ENCODE measurements around the gene CASZ1. TPM values are rescaled to one million over a fixed set of nuclear protein-coding genes. Genes with fewer than 3 reads are reported as not detected.

CASZ1 gene
- total RNA-seq, 1 experiment from 2014 or later: 11.1 TPM

DNA sequence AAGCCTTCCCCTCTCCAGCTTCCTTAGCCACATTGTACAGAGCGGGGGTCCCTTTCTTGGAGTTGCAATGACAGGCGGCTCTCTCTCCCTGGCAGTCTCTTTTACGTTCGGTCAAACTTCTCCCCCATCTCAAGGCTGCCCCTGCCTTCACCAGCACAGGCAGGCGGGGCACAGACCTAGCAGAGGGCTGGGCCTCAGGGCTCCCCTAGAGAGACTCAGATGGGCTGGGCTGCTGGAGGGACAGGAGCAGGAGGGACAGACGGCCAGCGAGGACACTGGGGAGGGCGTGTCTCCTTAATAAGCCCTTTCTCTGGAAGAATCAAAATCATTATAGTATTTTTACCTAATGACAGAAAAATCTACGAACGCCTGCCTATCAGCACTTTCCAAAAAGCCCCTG is 79.6 kb downstream of the CASZ1 start:
- ChIA-PET CTCF (no interaction called here), POLR2A (no interaction called here)
- DNase-seq (ENCODE audit: unreplicated experiment): no peak
- Mint-ChIP-seq H3K4me3 (ENCODE audit: unreplicated experiment) (no peak overlapping the region), H3K27me3 (ENCODE audit: insufficient read depth, unreplicated experiment) (no peaks in the 10 kb centered on the region), H3K36me3 (ENCODE audit: insufficient read depth, unreplicated experiment) (peaks cover 6% of the 10 kb centered on the region), H3K9me3 (ENCODE audit: unreplicated experiment) (no peaks in the 10 kb centered on the region), H3K4me1 (ENCODE audit: insufficient read depth, unreplicated experiment) (no peaks in the 10 kb centered on the region), H3K27ac (ENCODE audit: low read depth, unreplicated experiment) (no peak overlapping the region)
- intact Hi-C loops (cut with micrococcal nuclease): no loop called here
- no peak for TF ChIP-seq CTCF (IDR thresholded peaks at IDR 0.05; ENCODE audit: unreplicated experiment)
- BruUV-seq (replicated peaks): no TSS peak

DNA sequence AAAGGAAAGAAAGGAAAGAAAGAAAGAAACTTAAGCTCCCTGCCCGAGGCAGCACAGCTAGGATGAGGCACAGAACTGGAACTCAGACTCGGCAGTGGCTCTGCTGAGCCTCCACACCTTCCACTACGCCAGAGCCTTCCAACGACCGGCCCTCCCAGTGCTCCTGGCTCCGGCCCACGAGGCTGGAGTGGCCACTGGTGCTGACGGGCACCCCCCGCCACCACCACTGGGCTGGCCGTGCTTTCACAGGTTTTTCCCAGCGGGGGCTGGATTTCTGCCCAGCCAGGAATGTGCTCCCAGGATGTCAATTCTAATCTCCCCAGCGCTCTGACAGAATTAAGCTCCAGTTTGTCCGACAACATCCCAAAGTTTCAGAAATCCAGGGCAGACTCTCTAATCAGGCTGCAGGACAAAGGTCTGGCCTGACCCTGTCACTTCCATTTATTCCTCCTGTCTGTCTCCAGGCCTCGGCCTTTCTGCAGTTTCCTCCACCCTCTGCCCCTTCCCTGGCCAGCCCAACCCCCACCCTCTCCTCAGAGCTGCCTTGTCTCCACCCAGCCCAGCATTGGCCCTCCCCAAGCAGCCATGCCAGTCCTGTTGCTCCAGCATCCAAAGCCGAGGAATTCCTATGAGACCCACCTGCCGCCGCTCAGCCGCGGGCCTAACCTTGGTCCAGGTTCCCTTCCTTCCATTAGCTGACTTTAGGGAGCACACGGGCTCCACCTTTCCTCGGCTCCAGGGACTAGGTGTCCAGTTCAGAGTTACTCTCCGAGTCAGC is 81.9 kb downstream of the CASZ1 start:
- Mint-ChIP-seq H3K36me3 (ENCODE audit: insufficient read depth, unreplicated experiment) (peaks cover 6% of the 10 kb centered on the region), H3K4me3 (ENCODE audit: unreplicated experiment) (no peak overlapping the region), H3K27me3 (ENCODE audit: insufficient read depth, unreplicated experiment) (no peaks in the 10 kb centered on the region), H3K9me3 (ENCODE audit: unreplicated experiment) (no peaks in the 10 kb centered on the region), H3K27ac (ENCODE audit: low read depth, unreplicated experiment) (no peak overlapping the region), H3K4me1 (ENCODE audit: insufficient read depth, unreplicated experiment) (no peaks in the 10 kb centered on the region)
- no TSS peak for BruUV-seq (replicated peaks)
- no peak for DNase-seq (ENCODE audit: unreplicated experiment)
- ChIA-PET CTCF (no interaction called here), POLR2A (interaction anchor here (0.8 kb wide), 1 partner anchor 111 kb away, joined by 3 read pairs; no protein-coding TSS in a partner anchor)
- no peak for TF ChIP-seq CTCF (IDR thresholded peaks at IDR 0.05; ENCODE audit: unreplicated experiment)
- intact Hi-C loops (cut with micrococcal nuclease): no loop called here

GRCh38 chr1:10713614-10714013 is 82.8 kb downstream of the CASZ1 start:
- CTCF ChIA-PET: no interaction called here
- DNase-seq (ENCODE audit: unreplicated experiment): no peak
- BruUV-seq (replicated peaks): no TSS peak
- POLR2A ChIA-PET: interaction anchor here (0.8 kb wide), 1 partner anchor 111 kb away, joined by 3 read pairs; no protein-coding TSS in a partner anchor
- peaks cover 6% of the 10 kb centered on the region for H3K36me3 Mint-ChIP-seq (ENCODE audit: insufficient read depth, unreplicated experiment)
- H3K9me3 Mint-ChIP-seq (ENCODE audit: unreplicated experiment): no peaks in the 10 kb centered on the region
- no peak overlapping the region for H3K27ac Mint-ChIP-seq (ENCODE audit: low read depth, unreplicated experiment)
- H3K27me3 Mint-ChIP-seq (ENCODE audit: insufficient read depth, unreplicated experiment): no peaks in the 10 kb centered on the region
- intact Hi-C loops (cut with micrococcal nuclease): no loop called here
- no peaks in the 10 kb centered on the region for H3K4me1 Mint-ChIP-seq (ENCODE audit: insufficient read depth, unreplicated experiment)
- no peak overlapping the region for H3K4me3 Mint-ChIP-seq (ENCODE audit: unreplicated experiment)
- no peak for TF ChIP-seq CTCF (IDR thresholded peaks at IDR 0.05; ENCODE audit: unreplicated experiment)

GRCh38 chr1:10712568-10713362 is 83.7 kb downstream of the CASZ1 start:
- H3K27ac Mint-ChIP-seq (ENCODE audit: low read depth, unreplicated experiment): no peak overlapping the region
- DNase-seq (ENCODE audit: unreplicated experiment): no peak
- no peaks in the 10 kb centered on the region for H3K9me3 Mint-ChIP-seq (ENCODE audit: unreplicated experiment)
- intact Hi-C loops (cut with micrococcal nuclease): no loop called here
- no peak for TF ChIP-seq CTCF (IDR thresholded peaks at IDR 0.05; ENCODE audit: unreplicated experiment)
- CTCF ChIA-PET: no interaction called here
- H3K4me3 Mint-ChIP-seq (ENCODE audit: unreplicated experiment): no peak overlapping the region
- no peaks in the 10 kb centered on the region for H3K27me3 Mint-ChIP-seq (ENCODE audit: insufficient read depth, unreplicated experiment)
- H3K4me1 Mint-ChIP-seq (ENCODE audit: insufficient read depth, unreplicated experiment): no peaks in the 10 kb centered on the region
- no TSS peak for BruUV-seq (replicated peaks)
- H3K36me3 Mint-ChIP-seq (ENCODE audit: insufficient read depth, unreplicated experiment): peaks cover 6% of the 10 kb centered on the region
- POLR2A ChIA-PET: no interaction called here

Data from MCF 10A (cell line).